Measurements from ENCODE around the gene TMEM95.
A peak's percentile ranks its signal among the peaks of the same experiment; 100 is the strongest.

The TMEM95 gene

GRCh38 chr17:7404737-7405349 lies 49.9 kb downstream of the TMEM95 start:
- TF ChIP-seq CTCF (IDR thresholded peaks at IDR 0.05; ENCODE audit: low read depth, low read length): no peak
- DNase-seq (ENCODE audit: low read depth in 2 of 2): peak in 1 of 2 donors; percentile 26
- H3K4me3 ChIP-seq (replicated peaks in 1 of 2; ENCODE audit: low read depth in 2 of 2, low read length in 2 of 2): peak overlapping the region; percentile 67 to 75

- peak overlapping the region; percentile 67 to 75 for H3K4me3 ChIP-seq (replicated peaks in 1 of 2; ENCODE audit: low read depth in 2 of 2, low read length in 2 of 2)
- DNase-seq (ENCODE audit: low read depth in 2 of 2): no peak
- no peak for TF ChIP-seq CTCF (IDR thresholded peaks at IDR 0.05; ENCODE audit: low read depth, low read length)
These were observed 50.6 kb downstream of the TMEM95 start for GRCh38 chr17:7405350-7406234.

- TF ChIP-seq CTCF (IDR thresholded peaks at IDR 0.05; ENCODE audit: low read depth, low read length): no peak
- DNase-seq (ENCODE audit: low read depth in 2 of 2): no peak
- H3K4me3 ChIP-seq (replicated peaks in 1 of 2; ENCODE audit: low read depth in 2 of 2, low read length in 2 of 2): peak overlapping the region in 1 of 2 donors; percentile 75
These were observed 51.4 kb downstream of the TMEM95 start for GRCh38 chr17:7406235-7406825.
